HG02840 (cell line): ENCODE data around the gene PHOX2B.
"Not testable (repeated sequence)": the region's sequence is repeated elsewhere in the genome, so short reads cannot be mapped to it uniquely, and the experiment has no call there.

Experiments
- ATAC-seq: cut with Tn5 transposase; IDR thresholded peaks from one replicate; pipeline ENCODE4 v1.9.1; 2021; ENCODE audit warnings: mild to moderate bottlenecking, moderate library complexity, moderate number of reproducible peaks; ENCODE audit not compliant: unreplicated experiment, low FRiP score

PHOX2B gene

DNA sequence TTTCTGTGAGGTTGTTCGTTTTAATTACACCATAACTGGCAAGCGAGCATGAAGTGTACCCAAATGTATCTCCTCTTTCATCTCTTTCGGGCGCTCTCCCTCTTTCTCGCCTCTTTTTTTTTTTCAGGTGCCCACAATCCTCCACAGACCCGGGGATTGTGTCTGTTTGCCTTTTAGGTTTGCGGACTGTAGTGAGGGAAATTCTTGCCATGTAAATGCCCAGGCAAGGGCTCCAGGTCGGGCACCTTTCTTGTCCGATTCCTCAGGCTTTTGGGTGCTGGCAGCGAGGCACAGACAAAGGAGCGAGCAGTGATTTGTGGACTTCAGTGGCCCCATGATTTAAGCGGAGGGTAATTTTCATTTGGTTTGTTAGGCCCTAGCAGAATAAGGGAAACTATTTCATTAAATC, 1.1 kb upstream of the PHOX2B start:
- no peak for ATAC-seq

DNA sequence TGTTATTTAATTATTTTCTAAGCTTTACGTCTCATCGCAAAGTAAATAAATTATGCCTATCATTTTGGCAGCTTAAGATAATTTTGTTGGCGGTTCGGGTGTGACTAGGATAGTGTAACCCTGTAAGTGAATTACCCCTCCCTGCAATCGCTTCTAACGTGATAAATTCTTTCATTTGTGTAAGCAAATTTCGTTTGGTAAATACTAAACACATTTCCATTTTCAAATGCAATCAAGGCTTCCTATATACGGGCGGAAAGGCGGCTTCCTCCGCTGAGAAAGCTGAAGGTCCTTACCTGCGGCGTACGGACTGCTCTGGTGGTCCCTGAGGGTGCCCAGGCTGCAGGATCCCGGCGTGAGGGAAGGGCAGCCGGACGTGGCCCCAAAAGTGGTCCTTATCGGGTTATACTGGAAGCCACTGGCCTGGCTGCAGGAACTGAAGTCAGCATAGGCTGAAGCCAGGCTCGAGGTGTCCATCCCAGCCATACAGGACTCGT, 403 bp downstream of the PHOX2B start:
- no peak for ATAC-seq

DNA sequence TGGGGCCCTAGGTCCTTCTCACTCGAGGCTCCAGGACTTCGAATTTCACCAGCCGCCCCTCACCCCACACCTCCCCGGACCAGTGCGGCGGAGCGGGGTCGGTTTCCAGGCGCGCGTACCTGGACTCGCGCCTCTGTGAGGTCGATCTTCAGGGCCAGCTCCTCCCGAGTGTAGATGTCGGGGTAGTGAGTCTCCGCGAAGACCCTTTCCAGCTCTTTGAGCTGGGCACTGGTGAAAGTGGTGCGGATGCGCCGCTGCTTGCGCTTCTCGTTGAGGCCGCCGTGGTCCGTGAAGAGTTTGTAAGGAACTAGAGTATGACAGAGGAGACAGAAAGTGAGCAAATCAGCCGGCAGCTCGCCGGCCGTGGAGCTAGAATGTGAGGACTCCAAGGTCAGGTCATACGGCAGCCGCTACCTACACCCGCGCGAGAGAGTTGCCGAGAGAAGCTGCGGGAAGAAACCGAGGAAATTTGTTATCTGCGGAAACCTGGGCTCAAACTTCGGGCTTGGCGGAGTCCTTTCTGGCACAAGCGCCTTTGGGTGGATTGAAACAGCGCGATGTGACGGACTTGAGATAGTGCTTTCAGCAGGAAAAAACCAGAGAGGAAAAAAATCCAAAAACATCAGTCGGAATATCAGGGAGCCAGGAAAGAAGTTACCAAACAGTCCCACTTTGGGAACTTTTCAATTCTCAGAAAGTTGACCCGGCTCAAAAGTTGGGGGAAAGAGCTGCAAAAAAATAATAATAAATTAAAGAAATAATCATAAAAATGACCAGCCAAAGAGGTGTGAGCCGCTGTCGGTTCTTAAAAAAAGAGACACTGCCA, 1.1 kb downstream of the PHOX2B start:
- no peak for ATAC-seq

DNA sequence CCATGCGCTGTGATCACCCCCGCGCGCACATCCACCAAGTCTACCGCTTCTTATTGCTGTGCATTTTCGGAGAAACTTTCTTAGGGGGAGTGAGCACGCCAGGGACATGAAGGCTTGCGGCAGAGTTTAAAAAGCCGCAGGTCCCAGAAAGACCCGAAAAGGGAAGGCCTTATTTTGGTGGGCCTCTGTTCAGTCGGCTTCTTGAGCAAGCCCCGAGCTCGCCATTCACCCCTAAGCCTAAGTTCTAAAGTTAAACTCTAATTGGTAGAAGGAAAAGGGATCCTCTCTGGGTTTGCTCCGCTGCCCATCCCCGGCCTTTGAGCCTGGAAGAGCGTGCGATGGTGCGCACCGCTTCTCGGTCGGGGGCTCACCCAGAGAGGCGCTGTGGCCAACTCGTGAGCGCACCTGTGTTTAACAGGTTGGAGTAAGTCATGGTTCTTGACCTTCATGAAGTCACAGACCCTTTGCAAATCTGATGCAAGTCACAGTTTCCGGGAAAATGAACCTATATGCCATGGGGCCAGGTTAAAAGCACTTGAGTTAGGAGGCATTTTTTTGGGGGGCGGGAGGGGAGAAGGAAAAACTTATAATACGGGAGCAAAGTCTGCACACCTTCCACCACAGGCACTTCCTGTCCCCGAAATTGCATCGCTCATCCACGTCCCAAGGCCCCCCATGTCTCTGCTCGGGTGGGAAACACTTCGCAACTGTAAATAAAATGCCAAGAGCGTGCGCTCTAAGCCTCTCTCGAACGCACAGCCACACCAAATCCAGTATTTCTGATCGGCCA, 1.9 kb downstream of the PHOX2B start:
- no peak for ATAC-seq

DNA sequence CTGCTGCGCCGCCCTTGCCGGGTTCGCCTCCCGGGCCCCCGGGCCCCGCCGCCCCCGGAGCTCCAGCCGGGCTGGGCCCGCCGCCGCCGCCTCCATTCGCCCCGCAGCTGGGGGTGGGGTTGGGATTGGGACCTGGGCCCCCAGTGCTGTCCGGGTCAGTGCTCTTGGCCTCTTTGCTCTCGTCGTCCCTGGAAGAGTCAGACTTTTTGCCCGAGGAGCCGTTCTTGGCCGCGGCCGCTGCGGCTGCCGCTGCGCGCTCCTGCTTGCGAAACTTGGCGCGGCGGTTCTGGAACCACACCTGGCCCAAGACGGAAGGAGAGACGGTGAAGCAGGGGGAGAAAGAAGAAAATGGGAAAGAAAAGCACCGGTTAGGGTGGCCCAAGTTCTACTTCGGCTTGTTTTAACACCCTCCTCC, 2.5 kb downstream of the PHOX2B start:
- ATAC-seq = no peak

DNA sequence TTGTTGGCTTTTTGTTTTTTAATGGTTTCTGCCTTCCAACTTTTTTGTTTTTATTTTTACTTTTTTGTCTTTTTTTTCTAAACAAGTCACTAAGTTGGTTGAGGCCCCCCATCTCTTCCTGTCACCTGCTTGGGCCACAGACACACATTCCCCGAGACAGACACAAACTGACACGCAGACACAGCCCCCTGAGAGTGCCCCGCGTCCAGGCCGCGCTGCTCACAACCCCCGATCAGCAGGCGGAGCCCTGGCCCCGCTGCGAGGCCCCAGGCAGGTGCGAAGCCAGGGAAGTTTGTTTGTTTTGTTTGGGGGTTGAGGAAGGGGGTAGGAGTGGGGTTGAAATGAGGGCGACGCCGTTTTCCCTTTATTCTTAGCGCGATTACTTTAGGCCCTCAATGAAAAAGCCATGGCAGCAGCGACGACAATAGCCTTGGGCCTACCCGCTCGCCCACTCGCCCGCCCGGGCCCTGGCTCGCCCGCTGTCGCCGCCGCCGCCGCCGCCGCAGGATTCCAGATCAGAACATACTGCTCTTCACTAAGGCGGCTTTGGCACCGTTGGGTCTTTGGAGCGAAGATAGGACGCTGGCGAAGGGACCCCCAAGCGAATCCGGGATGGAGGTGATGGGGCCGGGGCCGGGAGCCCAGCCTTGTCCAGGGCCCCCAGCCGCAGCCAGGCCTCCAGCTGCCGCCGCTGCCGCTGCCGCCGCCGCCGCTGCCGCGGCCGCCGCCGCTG, 3.1 kb downstream of the PHOX2B start:
- ATAC-seq = no peak

DNA sequence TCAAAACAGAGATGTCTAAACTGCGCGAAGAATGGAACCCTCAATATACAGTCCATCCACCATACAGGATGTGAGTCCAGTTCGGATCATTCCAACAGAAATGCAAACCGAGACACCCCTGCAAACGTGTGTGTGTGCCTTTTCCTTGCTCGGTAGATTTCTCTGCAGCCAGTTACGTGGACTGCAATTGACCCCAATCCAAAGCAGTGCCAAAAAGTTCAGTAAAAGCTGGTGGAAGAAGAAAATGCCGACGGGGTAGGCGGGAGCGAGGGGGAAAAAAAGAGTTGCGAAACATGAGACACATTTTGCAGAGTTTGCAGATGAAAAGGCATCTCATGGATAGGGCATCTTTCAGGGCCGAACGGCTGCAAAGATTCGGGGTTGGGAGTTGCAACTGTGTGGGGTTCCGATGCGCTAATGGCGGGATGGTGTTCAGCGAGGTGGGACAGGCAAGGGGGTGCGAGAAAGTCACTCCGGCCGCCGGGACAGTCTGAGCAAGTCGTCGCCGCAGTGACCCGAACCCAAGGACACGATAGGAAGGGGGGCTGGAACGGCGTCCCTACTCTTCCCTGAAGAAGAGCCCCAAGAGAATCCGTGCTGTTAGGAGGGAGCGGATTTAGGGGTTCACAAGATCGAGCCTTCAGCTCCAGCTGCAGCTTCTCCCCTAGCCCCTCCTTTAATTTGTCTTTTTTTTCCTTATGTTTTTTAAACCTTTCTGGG, 3.8 kb downstream of the PHOX2B start:
- ATAC-seq = no peak

DNA sequence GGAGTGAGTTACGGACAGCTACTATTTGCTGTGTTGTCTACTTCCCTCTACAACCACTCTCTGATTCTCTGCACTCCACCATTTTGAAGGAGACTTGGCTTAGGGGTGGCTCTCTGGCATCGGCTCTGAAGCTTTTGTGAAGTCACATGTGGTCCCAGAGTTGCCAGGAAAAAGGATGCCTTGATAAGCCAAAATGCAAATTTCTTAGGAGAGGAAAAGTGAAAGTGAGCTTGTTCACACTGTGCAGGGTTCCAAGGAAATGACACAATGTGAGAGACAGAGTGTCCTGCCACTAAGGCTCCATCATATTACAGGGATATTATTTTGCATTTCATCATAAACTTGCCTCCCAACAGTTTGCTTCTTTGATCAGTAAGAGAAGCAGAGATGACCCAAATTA, 7.2 kb downstream of the PHOX2B start:
- ATAC-seq = no peak

DNA sequence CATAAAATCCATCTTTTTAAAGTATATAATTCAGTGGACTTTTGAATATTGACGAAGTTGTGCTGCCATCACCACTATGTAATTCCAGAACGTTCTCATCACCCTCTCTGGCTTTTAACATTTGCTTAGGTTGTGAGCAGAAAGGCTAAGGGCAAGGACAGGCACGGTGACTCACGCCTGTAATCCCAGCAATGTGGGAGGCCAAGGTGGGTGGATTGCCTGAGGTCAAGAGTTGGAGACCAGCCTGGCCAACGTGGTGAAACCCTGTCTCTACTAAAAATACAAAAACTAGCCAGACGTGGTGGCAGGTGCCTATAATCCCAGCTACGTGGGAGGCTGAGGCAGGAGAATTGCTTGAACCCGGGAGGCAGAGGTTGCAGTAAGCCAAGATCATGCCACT, 11.0 kb downstream of the PHOX2B start:
- ATAC-seq = not testable (repeated sequence)

DNA sequence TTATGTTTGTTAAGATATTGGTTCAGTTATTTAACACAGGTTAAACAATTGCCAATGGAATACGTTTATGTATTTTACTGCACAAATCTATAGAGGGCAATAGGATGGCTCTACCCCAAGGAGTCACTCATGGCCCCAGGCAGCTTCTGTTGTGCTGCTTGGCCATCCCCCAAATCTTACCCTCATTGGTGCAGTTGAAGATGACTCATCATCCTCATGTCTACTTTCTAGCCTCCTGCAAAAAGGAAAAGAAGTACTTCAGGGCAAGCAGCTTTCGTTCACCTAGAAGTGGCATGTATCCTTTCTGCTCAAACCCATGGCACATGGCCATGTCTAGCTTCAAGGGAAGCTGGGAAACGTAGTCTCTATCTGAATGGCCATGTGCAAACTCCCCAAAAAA, 14.2 kb downstream of the PHOX2B start:
- no peak for ATAC-seq

DNA sequence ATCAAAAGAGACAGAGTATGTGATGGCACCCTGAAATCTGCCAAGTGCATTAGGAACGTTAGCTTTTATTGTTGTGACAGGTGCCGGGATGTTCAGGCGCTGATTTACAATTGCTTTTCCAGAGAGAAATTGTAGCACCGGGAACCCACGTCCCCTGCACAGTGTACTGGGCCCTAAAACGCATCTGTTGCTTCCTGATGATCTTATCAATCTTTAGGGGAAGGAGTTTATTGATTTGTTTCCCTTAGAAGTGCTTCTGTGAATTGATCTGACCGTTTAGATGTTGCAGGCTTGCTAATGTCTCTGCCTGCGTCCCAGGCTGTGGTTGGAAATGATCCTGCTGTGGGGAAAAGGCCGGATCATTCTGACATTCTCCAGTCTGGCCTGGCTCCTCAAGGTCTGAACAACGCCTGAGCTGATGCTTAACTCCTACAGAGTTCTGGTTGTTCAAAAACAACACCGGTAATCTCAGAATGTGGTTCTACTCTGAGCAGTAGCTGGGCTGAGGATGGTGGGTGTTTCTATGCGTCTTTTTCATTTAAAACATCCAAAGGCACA, 16.9 kb downstream of the PHOX2B start:
- no peak for ATAC-seq

DNA sequence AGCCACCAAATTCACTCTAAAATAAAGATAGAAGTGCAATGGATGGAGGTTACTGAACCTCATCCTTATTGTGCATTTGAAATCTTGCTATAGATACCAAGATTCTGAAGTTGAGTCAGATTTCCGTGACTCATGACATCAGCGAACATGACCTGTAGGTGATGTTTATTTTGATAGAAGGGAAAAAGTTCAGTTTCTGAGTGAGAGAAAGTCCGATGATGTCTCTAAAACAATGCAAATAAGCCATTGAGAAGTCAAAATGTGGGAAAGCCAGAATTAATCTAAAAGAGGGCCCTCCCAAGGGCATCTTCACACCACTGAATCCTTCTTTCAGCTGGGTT, 20.0 kb downstream of the PHOX2B start:
- ATAC-seq = no peak

DNA sequence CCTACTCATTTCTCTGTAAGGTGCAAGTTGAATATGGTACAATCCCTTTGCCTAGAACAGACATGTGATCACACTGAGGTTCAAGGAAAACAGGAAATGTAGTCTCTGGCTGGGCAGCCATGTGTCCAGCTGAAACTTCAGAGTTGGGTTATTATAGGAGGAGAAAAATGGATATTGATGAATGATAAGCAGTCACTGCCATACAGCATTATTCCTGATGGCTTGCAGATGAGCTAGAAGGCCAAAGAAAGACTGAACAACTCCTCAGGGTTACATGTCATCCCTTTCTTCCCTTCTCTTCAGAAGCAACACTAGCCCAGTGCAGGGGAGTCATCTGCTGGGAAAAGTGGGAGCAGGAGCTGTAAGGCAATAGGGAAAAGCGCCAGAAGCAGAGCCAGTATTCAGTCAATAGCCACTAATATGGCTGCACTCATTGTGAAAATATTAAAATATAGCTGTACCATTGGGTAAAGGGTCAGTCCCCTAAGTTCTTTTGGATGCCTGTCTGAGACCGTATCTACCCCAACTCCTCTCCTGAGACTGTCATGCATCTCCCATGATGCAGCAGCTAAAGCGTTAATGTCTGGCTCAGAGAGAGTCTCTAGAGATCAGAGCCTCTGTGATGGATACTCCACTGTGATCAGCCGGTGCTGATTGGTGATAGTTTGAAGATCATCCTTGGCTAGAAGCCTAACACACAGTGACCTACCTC, 20.5 kb downstream of the PHOX2B start:
- no peak for ATAC-seq

DNA sequence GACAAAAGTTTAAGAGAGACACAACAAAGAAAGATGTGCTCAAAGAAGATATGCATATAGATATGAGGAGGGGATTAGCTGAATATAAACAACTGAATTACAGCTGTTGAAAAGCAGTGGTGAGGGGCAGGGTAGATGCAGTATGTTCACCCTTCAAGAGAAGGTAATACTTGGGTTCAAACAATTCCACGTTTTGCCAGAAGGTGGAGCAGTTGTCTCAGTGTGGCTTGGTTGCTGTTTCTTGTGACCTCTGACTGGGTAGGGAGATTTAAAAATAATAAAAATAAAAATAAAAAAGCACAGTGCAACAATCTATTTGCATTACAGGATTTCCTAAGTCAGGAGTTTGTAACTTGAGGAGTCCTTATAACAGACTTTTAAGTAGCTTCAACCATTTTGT, 23.3 kb downstream of the PHOX2B start:
- no peak for ATAC-seq

DNA sequence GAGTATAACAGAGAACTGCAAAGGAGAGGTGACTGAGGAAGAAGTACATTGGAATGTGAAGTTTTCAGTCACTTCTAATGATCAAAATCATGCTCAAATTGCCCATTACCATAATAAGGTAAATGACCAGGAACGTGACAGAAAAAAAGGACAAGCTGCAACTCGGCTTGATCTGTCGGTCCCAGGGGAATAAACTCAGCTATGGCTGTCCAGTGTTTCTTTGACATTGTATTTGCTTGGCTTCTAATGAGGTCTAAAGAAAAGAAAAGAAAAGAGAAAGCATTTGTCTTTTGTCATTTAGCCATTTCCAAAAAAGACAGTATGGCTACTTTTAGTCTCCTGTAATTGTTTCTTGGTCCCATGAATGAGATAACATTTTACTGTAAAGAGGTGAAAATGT, 25.2 kb downstream of the PHOX2B start:
- no peak for ATAC-seq

DNA sequence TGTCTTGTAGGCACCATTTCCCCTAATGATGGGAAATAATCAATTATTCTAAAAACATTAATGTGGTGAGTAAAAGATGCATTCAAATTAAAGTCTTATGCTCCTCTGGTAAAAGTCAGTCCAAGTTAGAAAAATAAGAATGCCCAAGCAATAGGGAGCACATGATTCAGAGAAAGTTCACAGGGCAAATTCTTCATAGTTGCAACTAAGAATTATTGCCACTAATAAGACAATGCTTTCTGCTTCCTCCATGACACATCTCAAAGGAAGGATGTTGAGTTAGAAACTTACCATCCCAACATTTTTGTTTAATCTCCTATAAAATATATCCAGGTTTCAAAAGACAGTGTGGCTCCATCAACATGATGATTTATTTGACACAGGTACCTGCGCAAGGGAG, 26.3 kb downstream of the PHOX2B start:
- no peak for ATAC-seq

DNA sequence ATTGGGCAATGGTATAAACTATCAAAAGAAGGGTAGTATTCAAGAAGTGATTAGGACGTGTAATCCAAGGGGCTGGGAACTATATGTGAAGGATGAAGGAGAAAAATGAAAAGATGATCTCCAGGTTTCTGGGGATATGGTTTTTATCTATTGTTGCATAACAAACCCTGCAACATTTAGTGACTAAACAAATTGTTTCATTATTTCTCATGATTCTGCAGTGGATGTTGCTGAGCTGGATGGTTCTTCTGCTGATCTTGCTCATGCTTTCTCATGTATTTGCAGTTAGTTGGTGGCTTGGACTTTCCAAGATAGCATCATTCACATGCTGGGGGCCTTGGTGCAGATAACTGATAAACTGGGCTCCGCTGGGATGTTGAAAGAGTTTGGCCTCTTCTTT, 29.1 kb downstream of the PHOX2B start:
- ATAC-seq = no peak

DNA sequence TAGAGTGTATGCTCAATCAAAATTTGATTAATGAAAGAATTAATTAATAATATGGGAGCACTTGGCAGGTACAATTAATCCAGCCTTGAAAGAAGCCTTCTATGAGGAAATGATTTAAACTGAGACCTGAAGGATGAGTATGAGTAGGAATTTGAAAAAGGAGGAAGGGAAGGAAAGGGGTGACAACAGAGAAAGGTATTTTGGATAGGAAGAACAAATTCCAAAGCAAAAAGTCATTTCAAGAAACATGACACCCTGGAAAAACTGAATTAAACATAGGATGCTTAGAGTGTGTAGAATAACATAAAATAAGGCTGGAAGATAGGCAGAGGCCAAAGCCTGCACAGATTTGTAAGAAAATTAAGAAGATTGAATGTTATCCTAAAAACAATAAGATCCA, 29.6 kb downstream of the PHOX2B start:
- no peak for ATAC-seq

DNA sequence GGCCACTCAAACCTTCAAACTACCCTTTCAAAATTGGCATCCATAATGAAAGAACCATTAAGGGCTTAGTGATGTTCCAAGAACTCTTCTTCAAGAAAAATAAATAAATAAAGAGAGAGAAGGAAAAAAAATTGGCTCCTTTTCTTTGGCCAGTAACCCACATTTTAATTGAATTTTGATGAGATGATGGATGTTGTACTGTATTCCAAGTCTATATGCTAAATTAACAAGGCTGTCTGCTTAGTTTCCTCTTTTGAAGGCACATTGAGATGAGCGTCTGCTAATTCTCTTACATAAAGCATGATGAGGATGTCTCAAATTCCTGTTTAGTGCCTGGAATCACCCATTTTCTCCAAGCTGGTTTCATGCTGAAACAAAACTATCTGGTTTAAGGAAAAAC, 33.4 kb downstream of the PHOX2B start:
- ATAC-seq = no peak
